ENCODE results near the gene AUTS2.

Gene AUTS2

DNA sequence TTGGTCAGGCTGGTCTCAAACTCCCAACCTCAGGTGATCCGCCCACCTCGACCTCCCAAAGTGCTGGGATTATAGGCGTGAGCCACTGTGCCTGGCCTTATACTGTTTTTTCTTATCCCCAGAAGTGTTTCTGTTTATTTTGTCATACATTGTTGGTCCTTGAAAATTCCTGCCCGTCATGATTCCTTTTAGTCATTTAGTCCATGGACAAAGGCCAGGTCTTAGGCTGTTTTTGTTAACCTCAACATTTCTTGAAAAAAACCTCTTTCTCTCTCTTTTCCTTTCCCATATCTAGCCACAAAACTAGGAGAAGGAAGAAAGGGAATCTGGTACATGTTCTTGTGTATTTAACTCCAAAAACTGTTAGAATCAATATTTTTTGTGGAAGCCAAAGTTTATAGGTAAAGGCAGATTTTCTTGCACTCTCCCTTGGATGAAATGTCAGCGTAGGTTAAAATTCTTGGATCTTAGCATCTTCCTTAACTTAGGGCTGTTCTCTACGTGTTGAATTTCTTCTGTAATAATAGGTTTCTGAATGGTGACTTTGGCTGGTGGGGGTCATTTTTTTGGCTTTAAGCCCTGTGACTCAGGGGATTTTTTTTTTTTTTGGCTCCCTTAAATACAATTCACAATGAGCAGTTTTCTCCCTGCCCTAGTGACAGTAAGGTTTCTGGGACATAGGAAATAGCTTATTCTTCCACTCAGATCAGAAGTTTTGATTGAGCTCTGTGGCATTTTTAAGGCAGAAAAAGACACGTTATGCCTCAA, 500.8 kb downstream of the AUTS2 start:
- DNase-seq (ENCODE audit: low spot score) (no peak), FAIRE-seq (no peak)

GRCh38 chr7:70104243-70104642, 506.0 kb downstream of the AUTS2 start:
- no peak for DNase-seq (ENCODE audit: low spot score)
- FAIRE-seq: no peak

DNA sequence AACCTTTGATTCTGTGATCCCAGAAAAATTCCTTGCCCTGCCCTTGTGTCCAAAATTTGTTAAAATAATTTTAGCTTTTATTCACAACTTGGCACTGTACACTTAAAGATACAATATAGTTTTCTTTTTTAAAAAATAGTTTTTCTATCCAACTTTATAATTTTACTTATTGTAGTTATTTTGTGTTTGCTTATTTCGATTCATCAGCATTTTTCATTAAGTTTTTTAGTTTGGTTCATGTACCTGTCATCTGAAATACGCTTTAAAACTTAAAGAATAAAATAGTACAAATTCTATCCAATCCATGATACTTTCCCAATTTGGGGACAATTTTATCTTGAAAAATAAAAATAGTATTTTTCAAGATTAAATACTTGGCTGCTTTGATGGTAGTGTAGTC, 514.8 kb downstream of the AUTS2 start:
- FAIRE-seq (no peak), DNase-seq (ENCODE audit: low spot score) (no peak)

GRCh38 chr7:70113536-70113935, 515.3 kb downstream of the AUTS2 start:
- FAIRE-seq: no peak

GRCh38 chr7:70114806-70115205, 516.5 kb downstream of the AUTS2 start:
- FAIRE-seq (no peak), DNase-seq (ENCODE audit: low spot score) (no peak)

More at GRCh38 chr7:70113536-70113935, 515.3 kb downstream of the AUTS2 start:
- DNase-seq (ENCODE audit: low spot score): no peak

- FAIRE-seq (no peak), DNase-seq (ENCODE audit: low spot score) (no peak)
These were observed 518.0 kb downstream of the AUTS2 start for GRCh38 chr7:70116244-70116643.

GRCh38 chr7:70116867-70117266, 518.6 kb downstream of the AUTS2 start:
- no peak for DNase-seq (ENCODE audit: low spot score)
- no peak for FAIRE-seq

GRCh38 chr7:70120851-70121250, 522.6 kb downstream of the AUTS2 start:
- FAIRE-seq (no peak), DNase-seq (ENCODE audit: low spot score) (no peak)

DNA sequence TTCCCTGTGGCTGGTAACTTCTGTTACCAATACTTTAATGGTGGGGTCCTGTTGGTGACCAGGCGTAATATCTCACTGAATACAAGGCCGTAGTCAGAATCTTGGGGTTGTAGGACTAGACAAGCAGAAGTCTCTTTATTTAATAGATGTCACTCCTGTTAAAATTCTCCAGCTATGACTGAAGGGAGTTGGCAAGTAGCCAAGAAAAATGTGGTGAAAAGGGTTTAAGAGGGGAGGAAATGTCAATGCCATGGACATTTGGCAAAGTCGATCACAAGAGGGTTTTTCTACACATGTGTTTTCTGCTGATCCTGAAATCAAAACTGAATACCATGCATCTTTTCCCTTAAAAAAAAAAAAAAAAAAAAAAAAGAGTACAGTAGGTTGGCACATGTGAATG, 533.5 kb downstream of the AUTS2 start:
- FAIRE-seq: no peak

GRCh38 chr7:70132226-70132851, 534.1 kb downstream of the AUTS2 start:
- no peak for FAIRE-seq

More for the DNA sequence above, 533.5 kb downstream of the AUTS2 start:
- DNase-seq (ENCODE audit: low spot score): no peak

DNA sequence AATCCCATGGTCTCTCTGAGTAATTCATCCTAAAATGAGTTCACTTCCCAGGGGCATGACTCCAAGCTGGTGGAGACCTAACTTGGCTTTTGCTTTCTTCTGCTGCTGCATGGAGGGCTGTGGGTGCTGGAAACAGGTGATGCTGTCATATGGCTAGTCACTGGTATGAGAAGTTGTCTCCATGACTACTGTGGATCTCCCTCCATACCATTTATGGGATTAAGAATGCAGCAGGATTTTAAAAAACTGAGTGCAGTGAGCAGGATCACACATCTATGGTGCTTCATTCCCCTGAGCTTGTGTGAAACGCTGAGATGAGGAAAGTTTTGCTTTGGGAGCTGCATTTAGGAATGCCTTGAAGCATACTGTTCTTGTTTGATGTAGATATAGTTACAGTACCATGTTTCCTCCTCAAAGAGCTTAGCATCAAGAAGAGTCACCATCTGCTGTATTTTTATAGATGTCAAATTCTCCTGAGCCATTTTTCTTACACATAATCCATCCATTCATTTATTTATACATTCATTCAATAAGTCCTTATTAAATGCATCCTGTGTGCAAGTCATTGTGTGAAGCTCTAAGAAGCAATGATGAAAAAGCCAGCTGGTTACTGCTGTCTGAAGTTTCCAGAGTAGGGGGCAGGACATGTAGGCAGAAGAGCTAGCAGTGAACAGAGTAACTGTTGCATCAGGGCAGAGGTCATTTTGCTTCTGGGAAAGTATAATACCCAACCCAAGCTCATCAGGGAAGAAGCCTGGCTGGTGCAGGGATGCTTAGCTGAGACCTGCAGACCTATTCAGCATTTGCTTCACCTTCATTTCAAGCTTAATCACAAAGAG, 534.8 kb downstream of the AUTS2 start:
- FAIRE-seq (no peak), DNase-seq (ENCODE audit: low spot score) (no peak)

More at GRCh38 chr7:70132226-70132851, 534.1 kb downstream of the AUTS2 start:
- no peak for DNase-seq (ENCODE audit: low spot score)

DNA sequence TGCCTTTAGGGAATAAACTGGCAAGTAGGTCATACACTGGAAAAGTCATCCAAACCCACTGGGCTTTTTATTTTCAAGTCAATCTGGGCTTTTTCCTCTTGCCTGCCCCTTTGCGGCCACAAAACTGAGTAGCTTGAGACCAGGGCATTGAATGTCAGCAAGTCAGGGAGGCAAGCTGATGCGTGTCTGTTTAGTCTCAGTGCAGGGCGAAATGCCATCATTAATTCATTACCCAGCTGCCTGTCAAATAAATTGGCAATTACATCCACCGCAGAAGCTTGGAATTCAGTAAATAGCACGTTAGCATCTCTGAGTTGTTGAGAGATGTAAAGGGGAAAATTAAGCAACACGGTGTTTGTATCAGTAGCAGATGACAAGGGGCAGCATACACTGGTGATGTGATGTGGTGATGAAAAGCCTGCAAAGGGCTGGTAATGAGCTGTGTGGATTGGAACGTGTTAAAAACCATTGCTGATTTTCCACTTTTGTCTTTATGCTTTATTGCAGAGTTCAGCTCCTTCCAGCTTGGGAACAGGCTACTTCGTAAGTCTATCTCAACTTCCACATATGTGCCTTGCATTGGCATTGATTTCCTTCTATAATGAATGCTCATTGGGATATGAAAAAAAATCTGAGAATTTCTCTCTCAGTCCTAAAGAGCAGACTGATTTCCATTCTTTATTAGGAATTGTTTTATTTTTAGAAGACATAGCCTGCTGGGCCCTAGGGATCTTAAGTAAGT, 535.9 kb downstream of the AUTS2 start:
- no peak for DNase-seq (ENCODE audit: low spot score)
- no peak for FAIRE-seq

GRCh38 chr7:70135656-70136055, 537.4 kb downstream of the AUTS2 start:
- no peak for FAIRE-seq

GRCh38 chr7:70137126-70137525, 538.9 kb downstream of the AUTS2 start:
- no peak for DNase-seq (ENCODE audit: low spot score)
- no peak for FAIRE-seq

More at GRCh38 chr7:70135656-70136055, 537.4 kb downstream of the AUTS2 start:
- DNase-seq (ENCODE audit: low spot score): no peak

- DNase-seq (ENCODE audit: low spot score): no peak
- no peak for FAIRE-seq
These were observed 544.1 kb downstream of the AUTS2 start for GRCh38 chr7:70142247-70142932.

- FAIRE-seq: no peak
These were observed 545.1 kb downstream of the AUTS2 start for GRCh38 chr7:70143075-70144044.

DNA sequence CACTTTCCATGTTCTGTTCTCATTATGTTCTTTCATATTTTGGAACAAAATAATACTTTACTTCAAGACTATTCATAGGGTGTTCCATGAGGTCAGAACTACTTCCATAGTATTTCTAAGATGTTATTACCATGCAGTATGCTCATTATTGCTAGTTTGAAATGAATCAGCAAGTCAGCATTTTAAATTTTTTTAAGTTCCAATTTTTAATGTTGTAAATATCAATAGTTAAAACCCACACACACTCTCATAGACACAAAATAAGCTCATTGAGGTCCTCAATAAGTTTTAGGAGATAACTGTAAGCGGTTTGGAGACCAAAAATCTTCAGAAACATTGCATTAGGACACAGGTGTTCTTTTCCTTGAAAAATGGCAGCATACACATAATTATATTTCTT, 550.7 kb downstream of the AUTS2 start:
- no peak for DNase-seq (ENCODE audit: low spot score)
- FAIRE-seq: no peak

More at GRCh38 chr7:70143075-70144044, 545.1 kb downstream of the AUTS2 start:
- DNase-seq (ENCODE audit: low spot score): no peak

DNA sequence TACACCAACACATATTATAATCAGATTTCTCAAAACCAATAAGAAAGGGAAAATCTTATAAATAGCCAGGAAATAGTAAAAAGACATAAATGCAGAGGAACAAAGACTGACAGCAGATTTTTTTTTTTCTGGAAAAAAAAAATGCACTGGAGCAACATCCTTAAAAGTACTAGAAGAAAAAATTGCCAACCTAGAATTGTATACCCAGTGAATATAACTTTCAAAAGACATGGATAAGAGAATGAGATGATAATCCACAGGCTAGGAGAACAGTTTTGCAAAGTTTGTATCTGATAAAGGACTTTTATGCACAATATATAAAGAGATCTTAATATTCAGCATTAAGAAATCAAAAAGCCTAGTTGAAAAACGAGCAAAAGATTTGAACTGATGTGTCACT, 554.0 kb downstream of the AUTS2 start:
- DNase-seq (ENCODE audit: low spot score) (no peak), FAIRE-seq (no peak)

DNA sequence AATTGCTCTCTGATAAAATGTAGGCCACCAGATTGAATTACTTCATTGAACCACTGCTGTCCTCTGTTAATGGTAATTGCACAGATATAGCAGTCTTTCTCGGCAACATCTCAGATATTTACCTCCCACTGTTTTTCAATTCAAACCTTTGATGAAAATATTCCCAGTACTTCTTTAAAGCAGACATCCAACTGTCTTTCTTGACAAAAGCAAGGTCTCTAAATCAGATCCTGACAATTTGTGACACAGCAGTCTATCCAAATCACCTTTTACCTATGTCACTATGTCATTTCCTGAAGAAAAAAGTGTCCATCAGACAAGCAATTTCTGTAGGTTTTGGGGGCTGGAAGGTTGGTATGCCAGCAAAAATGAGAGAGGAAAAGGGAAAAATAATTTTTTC, 555.7 kb downstream of the AUTS2 start:
- FAIRE-seq: no peak
- no peak for DNase-seq (ENCODE audit: low spot score)
